Fibroblast of mammary gland (primary cell): ENCODE measurements around the gene NFIX.

Experiments
- DNase-seq: peaks from one replicate; pipeline ENCODE4 v3.0.0-alpha.2; 2010; ENCODE audit warnings: low read depth
- H3K4me3 ChIP-seq: 2 replicates; pipeline ENCODE4 v1.5.1; 2011; ENCODE audit warnings: low read depth, mild to moderate bottlenecking, low read length, moderate library complexity; ENCODE audit not compliant: control insufficient read depth
- TF ChIP-seq, protein P1 (sequence below): conservative IDR thresholded peaks from 2 replicates; pipeline ENCODE4 v1.5.1; 2011; ENCODE audit warnings: low read depth, low read length, inconsistent platforms; ENCODE audit not compliant: control insufficient read depth, insufficient read depth

NFIX gene

DNA sequence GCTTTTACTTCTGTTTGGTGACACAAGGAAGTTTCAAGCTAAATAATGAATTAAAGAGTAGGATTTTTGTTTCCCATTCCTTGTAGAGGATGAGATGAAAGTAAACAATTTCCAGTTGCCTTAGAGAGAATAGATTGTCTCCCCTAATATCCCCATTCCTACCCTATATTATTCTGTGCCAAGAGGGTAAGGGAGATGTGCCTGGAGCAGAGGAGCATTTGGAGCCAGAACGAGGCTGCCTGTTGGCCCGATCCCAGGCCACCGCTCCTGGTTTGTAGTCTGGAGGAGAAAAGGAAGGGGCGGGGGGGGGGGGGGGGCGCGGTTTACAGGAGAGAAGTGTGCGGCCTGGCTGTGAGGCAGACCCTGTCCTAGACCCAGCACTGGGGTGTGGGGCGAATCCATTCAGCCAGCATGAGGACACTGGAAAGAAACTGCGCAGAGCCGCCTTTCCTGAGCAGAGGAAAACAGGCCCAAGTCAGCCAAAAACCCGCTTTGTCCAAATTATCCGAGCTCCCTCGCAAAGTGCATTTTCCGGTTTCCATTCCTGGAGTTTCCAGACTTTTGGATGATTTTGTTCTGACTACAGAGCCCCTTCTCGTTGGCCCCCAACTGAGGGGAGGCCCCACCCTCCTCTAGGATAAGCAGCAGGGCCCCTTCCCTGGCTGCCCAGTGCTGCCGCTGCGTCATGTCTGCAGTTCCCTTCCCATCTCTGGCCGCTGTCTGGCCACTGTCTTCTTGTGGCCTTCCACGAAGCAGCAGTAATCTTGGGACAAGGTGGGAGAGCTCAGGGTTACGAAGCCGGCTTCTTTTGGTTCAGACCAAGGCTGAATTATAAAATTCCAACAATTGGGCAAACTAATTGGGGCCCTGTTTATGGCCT is 23.0 kb downstream of the NFIX start:
- TF ChIP-seq, protein P1, sequence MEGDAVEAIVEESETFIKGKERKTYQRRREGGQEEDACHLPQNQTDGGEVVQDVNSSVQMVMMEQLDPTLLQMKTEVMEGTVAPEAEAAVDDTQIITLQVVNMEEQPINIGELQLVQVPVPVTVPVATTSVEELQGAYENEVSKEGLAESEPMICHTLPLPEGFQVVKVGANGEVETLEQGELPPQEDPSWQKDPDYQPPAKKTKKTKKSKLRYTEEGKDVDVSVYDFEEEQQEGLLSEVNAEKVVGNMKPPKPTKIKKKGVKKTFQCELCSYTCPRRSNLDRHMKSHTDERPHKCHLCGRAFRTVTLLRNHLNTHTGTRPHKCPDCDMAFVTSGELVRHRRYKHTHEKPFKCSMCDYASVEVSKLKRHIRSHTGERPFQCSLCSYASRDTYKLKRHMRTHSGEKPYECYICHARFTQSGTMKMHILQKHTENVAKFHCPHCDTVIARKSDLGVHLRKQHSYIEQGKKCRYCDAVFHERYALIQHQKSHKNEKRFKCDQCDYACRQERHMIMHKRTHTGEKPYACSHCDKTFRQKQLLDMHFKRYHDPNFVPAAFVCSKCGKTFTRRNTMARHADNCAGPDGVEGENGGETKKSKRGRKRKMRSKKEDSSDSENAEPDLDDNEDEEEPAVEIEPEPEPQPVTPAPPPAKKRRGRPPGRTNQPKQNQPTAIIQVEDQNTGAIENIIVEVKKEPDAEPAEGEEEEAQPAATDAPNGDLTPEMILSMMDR = no peak
- peak; percentile 64 for DNase-seq
- no peak overlapping the region for H3K4me3 ChIP-seq

DNA sequence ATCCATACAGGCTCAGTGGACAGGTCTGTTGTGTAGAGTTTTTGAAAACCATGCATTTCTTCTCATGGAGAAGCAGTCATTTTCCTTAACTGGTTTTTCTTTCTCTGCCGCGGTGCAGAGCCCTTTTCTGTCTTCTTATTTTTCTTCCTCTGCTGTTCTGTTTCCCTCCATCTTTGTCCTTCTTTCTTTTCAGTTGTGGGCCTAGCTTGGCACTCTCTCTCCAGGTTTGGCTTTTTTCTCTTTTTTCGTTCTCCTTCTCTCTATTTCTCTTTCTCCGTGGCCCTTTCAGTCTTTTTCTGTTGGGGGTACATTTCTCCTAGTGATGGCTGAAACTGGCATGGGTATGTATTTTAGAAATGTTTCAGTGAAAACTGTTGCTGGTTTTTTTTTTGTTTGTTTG is 24.1 kb downstream of the NFIX start:
- no peak for DNase-seq
- TF ChIP-seq, protein P1 = no peak
- H3K4me3 ChIP-seq = no peak overlapping the region

DNA sequence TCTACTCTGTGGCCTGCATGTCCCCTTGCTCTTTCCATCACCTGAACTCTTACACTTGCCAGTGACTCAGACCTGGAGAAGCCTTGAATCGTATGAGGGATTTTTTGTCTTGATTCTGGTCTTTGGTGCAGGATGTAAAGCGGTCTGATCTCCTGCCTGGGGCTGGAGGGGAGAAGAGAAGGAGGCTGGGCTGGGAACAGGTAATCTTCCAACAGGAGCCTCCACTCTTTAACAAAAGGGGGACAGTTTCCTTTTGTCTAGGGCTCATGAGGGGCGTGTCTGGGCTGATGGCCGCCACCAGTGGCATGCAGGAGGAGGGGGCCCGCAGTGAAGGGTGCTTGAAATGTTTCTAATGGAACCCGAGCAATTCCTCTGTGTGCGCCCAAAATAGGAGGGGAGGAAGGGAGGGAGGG is 24.7 kb downstream of the NFIX start:
- TF ChIP-seq, protein P1 = no peak
- H3K4me3 ChIP-seq = no peak overlapping the region
- DNase-seq = peak; percentile 52

DNA sequence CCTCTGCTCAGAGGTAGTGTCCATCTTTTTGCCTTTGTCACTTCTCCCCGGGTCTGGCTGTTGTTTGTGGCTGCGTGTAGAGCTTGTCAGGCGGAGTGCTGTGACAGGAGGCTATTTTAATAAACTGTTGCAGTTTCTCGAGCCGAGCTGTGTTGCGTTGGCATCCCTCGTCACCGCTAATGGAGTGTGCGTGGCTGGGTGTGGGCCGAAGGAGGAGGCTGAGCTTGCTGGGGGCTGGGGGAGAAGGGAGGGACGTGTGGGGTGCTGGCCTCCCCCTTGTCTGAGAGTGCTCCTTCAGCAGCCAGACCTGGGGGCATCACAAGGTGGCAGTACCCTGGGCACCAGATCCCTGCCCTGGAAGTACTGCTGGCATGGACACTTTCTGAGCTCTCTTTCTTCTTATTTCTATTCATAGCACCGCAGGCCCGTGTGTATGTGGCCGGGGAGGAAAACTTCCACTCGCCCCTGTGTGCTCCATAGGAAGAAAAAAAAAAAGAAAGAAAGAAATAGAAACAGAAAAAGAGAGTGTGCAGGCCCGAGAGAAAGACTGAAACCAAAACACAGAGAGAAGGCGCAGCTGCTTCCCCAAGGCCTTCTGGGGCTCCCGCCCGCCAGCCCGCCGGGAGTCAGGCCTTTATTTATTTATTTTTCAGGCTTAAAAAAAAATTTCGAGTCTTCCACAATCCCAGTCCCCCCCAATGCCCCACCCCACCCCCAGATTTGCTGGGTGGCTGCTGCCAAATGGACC is 27.0 kb downstream of the NFIX start:
- TF ChIP-seq, protein P1 = no peak
- peak overlapping the region; percentile 23 for H3K4me3 ChIP-seq
- DNase-seq = peak; percentile 65

DNA sequence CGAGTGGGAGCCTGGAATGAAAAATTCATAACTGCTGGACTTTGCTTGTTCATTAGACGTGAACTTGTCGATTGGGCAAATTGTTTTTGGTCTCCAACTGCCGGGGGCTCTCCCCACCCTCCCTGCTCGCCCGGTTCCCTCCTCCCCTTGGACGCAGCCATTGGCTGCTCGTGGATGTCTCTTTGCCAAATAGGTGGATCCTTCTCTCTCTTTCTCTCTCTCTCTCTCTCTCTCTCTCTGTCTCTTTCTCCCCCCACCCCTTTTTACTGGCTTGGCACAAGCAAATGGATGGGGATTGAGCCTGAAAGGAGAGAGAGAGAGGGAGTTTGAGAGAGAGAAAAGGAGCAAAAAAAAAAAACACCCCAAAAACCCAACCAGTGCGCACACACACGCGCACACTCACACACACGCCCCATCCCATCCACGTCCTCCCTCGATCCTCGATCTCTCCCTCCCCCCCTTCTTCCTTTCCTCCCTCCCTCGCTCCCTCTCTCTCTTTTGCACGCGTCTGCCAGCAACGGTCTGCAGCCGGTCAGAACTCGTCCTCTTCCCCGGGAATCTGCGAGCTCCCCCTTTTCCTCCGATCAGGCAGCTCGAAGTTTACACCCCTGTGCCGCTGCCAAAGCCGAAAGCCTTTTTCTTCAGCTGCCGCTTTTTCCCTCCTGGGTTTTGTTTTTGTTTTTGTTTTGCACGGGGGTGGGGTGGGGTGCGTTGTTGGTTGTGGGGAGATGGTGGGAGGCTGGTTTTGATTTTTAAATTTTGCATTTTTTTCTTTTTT is 27.8 kb downstream of the NFIX start:
- H3K4me3 ChIP-seq = peak overlapping the region; percentile 58
- TF ChIP-seq, protein P1 = no peak
- DNase-seq = peak; percentile 97

DNA sequence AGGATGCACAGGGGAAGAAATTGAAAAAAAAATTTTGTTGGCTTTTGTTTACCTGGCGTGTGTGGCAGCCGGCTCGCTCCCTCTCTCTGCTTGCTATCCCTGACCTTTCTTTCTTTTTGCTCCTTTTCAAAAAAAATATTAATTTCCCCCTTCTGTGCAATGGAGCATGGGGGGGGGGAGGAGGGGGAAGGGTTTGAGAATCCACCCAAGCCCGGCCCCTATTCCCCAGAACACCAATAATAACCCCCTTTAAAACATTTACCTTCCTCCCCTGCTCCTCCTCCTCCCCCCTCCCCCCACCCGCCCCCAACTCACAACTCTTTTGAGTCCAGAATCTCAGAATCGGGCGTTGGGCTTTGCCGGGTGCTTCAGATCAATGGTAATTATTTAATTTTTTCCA is 28.4 kb downstream of the NFIX start:
- H3K4me3 ChIP-seq = peak overlapping the region; percentile 58
- DNase-seq = no peak
- TF ChIP-seq, protein P1 = no peak
